Tibial nerve (tissue), 4 donors: ENCODE data around the gene CCL25. TPM values are rescaled to one million over a fixed set of nuclear protein-coding genes. Genes with fewer than 3 reads are reported as not detected.
A peak's percentile ranks its signal among the peaks of the same experiment; 100 is the strongest.
"Not testable (repeated sequence)": the region's sequence is repeated elsewhere in the genome, so short reads cannot be mapped to it uniquely, and the experiment has no call there.

Source experiments
- DNase-seq, 2 donors: peaks; one replicate each; pipeline ENCODE4 v3.0.0-alpha.2; 2019; ENCODE audit warnings: low spot score in 2 of 2
- H3K27ac ChIP-seq, 4 donors: fragments of 200-600 bp; sonication (generic) in 3 of 4; one replicate each; pipeline ENCODE4 v1.5.1; 2017 to 2019; ENCODE audit warnings: mild to moderate bottlenecking in 1 of 4
- H3K27me3 ChIP-seq, 2 donors: fragments of 200-600 bp; sonication (generic) in 1 of 2; one replicate each; pipeline versions ENCODE4 v1.5.1 to v1.6.0; 2017 to 2019
- H3K36me3 ChIP-seq, 3 donors: fragments of 200-600 bp; sonication (generic); one replicate each; pipeline ENCODE4 v1.5.1; 2018 to 2019
- H3K4me1 ChIP-seq, 4 donors: fragments of 200-600 bp; sonication (generic) in 3 of 4; one replicate each; pipeline ENCODE4 v1.5.1; 2017 to 2019
- H3K4me3 ChIP-seq, 4 donors: fragments of 200-600 bp; sonication (generic) in 3 of 4; one replicate each; pipeline ENCODE4 v1.5.1; 2017 to 2019; ENCODE audit warnings: mild to moderate bottlenecking in 1 of 4, moderate library complexity in 1 of 4
- H3K9me3 ChIP-seq, 4 donors: fragments of 200-600 bp; sonication (generic) in 3 of 4; one replicate each; pipeline ENCODE4 v1.5.1; 2017 to 2019
- CTCF ChIP-seq, 5 experiments: fragments of 200-600 bp in 3 of 5; fragments of 450-650 bp in 2 of 5; sonication (generic) in 3 of 5; IDR thresholded peaks; one replicate each; pipeline ENCODE4 v1.5.1; 2016 to 2019; ENCODE audit warnings: antibody characterized with exemption in 5 of 5, mild to moderate bottlenecking in 3 of 5, moderate library complexity in 2 of 5
- EP300 ChIP-seq, 2 donors: sonication (generic); formaldehyde crosslinking; IDR thresholded peaks; one replicate each; pipeline ENCODE4 v1.6.1; 2017; ENCODE audit warnings: antibody characterized with exemption in 2 of 2, mild to moderate bottlenecking in 1 of 2
- POLR2A ChIP-seq, 2 donors: fragments of 450-650 bp; IDR thresholded peaks; one replicate each; pipeline ENCODE4 v1.6.1; 2017; ENCODE audit warnings: antibody characterized with exemption in 2 of 2, mild to moderate bottlenecking in 2 of 2, moderate library complexity in 2 of 2
- WGBS, 2 donors: methylation state at CpG; one replicate each; pipeline ENCODE4 v1.1.5; 2018; 5-methylcytosine and 5-hydroxymethylcytosine counted together
- total RNA-seq, 4 donors: library from RNA; depleted of rRNA; stranded (reverse); fragments of >200 nt; gene quantifications; one replicate each; pipeline ENCODE4 v1.1.0, GENCODE V29; 2016

The CCL25 gene
- total RNA-seq, 4 donors from 2014 or later: not detected

- DNase-seq: no peak
- no peaks in the 10 kb centered on the region for H3K27me3 ChIP-seq
- H3K4me3 ChIP-seq: no peak overlapping the region
- no peak for TF ChIP-seq POLR2A (IDR thresholded peaks at IDR 0.05)
- no peak for TF ChIP-seq EP300 (IDR thresholded peaks at IDR 0.05)
- TF ChIP-seq CTCF (IDR thresholded peaks at IDR 0.05): no peak
- no peaks in the 10 kb centered on the region for H3K9me3 ChIP-seq
- H3K36me3 ChIP-seq: no peaks in the 10 kb centered on the region
- WGBS, 2 donors: 28 to 29% methylated on average over 7 to 12 of the region's 12 CpGs
- H3K27ac ChIP-seq: peak overlapping the region in 2 of 4 donors; percentile 36 to 41
- peaks cover 0 to 16% (median 0%) of the 10 kb centered on the region in 4 donors for H3K4me1 ChIP-seq
Measured at GRCh38 chr19:8028951-8029491, 23.5 kb upstream of the CCL25 start.

- Histone ChIP-seq H3K4me3 (no peak overlapping the region), H3K36me3 (no peaks in the 10 kb centered on the region), H3K27me3 (no peaks in the 10 kb centered on the region), H3K4me1 (peaks cover 0 to 16% (median 0%) of the 10 kb centered on the region in 4 donors), H3K9me3 (no peaks in the 10 kb centered on the region), H3K27ac (no peak overlapping the region)
- DNase-seq: no peak
- WGBS, 2 donors: 26 to 44% methylated on average over 8 of the region's 8 CpGs
- TF ChIP-seq EP300 (IDR thresholded peaks at IDR 0.05): no peak
- no peak for TF ChIP-seq POLR2A (IDR thresholded peaks at IDR 0.05)
- TF ChIP-seq CTCF (IDR thresholded peaks at IDR 0.05): no peak
Measured at GRCh38 chr19:8030960-8031359, 21.6 kb upstream of the CCL25 start.

- H3K9me3 ChIP-seq, H3K4me3 ChIP-seq, H3K36me3 ChIP-seq, H3K27me3 ChIP-seq, DNase-seq, H3K27ac ChIP-seq: not testable (repeated sequence)
- peaks cover 0 to 12% (median 0%) of the 10 kb centered on the region in 4 donors for H3K4me1 ChIP-seq
- WGBS, 2 donors: 61 to 71% methylated on average over 22 of the region's 22 CpGs
Measured at GRCh38 chr19:8033287-8034177, 19.0 kb upstream of the CCL25 start.

GRCh38 chr19:8034178-8034525 is 18.4 kb upstream of the CCL25 start:
- H3K36me3 ChIP-seq: no peaks in the 10 kb centered on the region
- no peak overlapping the region for H3K4me3 ChIP-seq
- no peak for TF ChIP-seq EP300 (IDR thresholded peaks at IDR 0.05)
- no peak for TF ChIP-seq CTCF (IDR thresholded peaks at IDR 0.05)
- no peak for TF ChIP-seq POLR2A (IDR thresholded peaks at IDR 0.05)
- no peak for DNase-seq
- WGBS, 2 donors: 84 to 89% methylated on average over 6 of the region's 6 CpGs
- no peak overlapping the region for H3K27ac ChIP-seq
- H3K9me3 ChIP-seq: no peaks in the 10 kb centered on the region
- peaks cover 0 to 6% (median 0%) of the 10 kb centered on the region in 4 donors for H3K4me1 ChIP-seq
- H3K27me3 ChIP-seq: no peaks in the 10 kb centered on the region

- H3K9me3 ChIP-seq: no peaks in the 10 kb centered on the region
- H3K27me3 ChIP-seq: no peaks in the 10 kb centered on the region
- no peaks in the 10 kb centered on the region for H3K4me1 ChIP-seq
- no peak overlapping the region for H3K27ac ChIP-seq
- DNase-seq: no peak
- 74 to 81% methylated on average over 7 of the region's 7 CpGs for WGBS, 2 donors
- TF ChIP-seq CTCF (IDR thresholded peaks at IDR 0.05) (no peak), EP300 (IDR thresholded peaks at IDR 0.05) (no peak), POLR2A (IDR thresholded peaks at IDR 0.05) (no peak)
- H3K4me3 ChIP-seq: no peak overlapping the region
- H3K36me3 ChIP-seq: no peaks in the 10 kb centered on the region
Measured at GRCh38 chr19:8036434-8037099, 16.0 kb upstream of the CCL25 start.
